ENCODE data around the gene LRMDA.

Gene LRMDA

GRCh38 chr10:75449382-75450074 lies 18.1 kb downstream of the LRMDA start:
- DNase-seq: no peak

GRCh38 chr10:75450075-75450445 lies 18.6 kb downstream of the LRMDA start:
- no peak for DNase-seq

GRCh38 chr10:75450644-75451640 lies 19.5 kb downstream of the LRMDA start:
- no peak for DNase-seq

GRCh38 chr10:75451831-75452230 lies 20.4 kb downstream of the LRMDA start:
- DNase-seq: no peak

GRCh38 chr10:75452997-75453396 lies 21.6 kb downstream of the LRMDA start:
- DNase-seq: no peak

GRCh38 chr10:75456122-75456521 lies 24.7 kb downstream of the LRMDA start:
- DNase-seq: no peak

GRCh38 chr10:75460059-75460458 lies 28.6 kb downstream of the LRMDA start:
- DNase-seq: no peak

GRCh38 chr10:75461672-75462649 lies 30.5 kb downstream of the LRMDA start:
- DNase-seq: no peak

GRCh38 chr10:75462865-75463264 lies 31.4 kb downstream of the LRMDA start:
- no peak for DNase-seq

GRCh38 chr10:75464478-75465449 lies 33.3 kb downstream of the LRMDA start:
- DNase-seq: no peak

GRCh38 chr10:75465450-75465827 lies 34.0 kb downstream of the LRMDA start:
- no peak for DNase-seq

GRCh38 chr10:75466001-75466400 lies 34.6 kb downstream of the LRMDA start:
- no peak for DNase-seq

- DNase-seq: no peak
Observed at GRCh38 chr10:75466886-75467285, 35.5 kb downstream of the LRMDA start.

- DNase-seq: no peak
Observed at GRCh38 chr10:75468612-75469005, 37.2 kb downstream of the LRMDA start.

GRCh38 chr10:75469006-75469616 lies 37.7 kb downstream of the LRMDA start:
- DNase-seq: no peak

GRCh38 chr10:75470901-75471300 lies 39.5 kb downstream of the LRMDA start:
- no peak for DNase-seq

GRCh38 chr10:75472685-75473084 lies 41.3 kb downstream of the LRMDA start:
- DNase-seq: no peak

GRCh38 chr10:75474106-75474505 lies 42.7 kb downstream of the LRMDA start:
- DNase-seq: no peak

GRCh38 chr10:75475460-75476182 lies 44.2 kb downstream of the LRMDA start:
- DNase-seq: no peak

- DNase-seq: no peak
Observed at GRCh38 chr10:75476569-75476968, 45.1 kb downstream of the LRMDA start.
